ENCODE data around the gene PEX7.
"Not testable (repeated sequence)": the region's sequence is repeated elsewhere in the genome, so short reads cannot be mapped to it uniquely, and the experiment has no call there.

Gene PEX7

DNA sequence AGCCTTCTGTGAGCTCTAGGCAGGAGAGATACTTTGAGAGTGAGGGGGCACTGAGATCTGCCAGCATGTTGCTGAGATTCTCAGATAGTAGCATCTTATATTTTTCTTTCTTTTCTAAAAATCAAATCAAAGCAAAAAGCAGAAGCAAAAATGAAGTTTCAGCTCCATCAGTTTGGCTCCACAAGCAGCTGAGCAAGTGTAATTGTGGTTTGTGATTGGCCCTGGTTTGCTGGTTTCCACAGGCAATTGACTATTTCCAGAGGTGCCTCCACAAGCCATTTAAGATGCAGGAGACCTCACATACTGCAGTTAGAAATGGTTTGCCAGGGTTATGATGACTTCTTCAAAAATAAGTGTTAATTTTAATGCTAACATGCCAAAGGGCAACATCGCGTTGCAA is 104.0 kb downstream of the PEX7 start:
- no peak for DNase-seq (ENCODE audit: low read depth)
- H3K4me3 ChIP-seq (ENCODE audit: low read depth, low read length) = no peak overlapping the region
- TF ChIP-seq, protein P1, sequence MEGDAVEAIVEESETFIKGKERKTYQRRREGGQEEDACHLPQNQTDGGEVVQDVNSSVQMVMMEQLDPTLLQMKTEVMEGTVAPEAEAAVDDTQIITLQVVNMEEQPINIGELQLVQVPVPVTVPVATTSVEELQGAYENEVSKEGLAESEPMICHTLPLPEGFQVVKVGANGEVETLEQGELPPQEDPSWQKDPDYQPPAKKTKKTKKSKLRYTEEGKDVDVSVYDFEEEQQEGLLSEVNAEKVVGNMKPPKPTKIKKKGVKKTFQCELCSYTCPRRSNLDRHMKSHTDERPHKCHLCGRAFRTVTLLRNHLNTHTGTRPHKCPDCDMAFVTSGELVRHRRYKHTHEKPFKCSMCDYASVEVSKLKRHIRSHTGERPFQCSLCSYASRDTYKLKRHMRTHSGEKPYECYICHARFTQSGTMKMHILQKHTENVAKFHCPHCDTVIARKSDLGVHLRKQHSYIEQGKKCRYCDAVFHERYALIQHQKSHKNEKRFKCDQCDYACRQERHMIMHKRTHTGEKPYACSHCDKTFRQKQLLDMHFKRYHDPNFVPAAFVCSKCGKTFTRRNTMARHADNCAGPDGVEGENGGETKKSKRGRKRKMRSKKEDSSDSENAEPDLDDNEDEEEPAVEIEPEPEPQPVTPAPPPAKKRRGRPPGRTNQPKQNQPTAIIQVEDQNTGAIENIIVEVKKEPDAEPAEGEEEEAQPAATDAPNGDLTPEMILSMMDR (IDR thresholded peaks at IDR 0.05; ENCODE audit: control insufficient read depth, extremely low read depth, insufficient read depth) = no peak

DNA sequence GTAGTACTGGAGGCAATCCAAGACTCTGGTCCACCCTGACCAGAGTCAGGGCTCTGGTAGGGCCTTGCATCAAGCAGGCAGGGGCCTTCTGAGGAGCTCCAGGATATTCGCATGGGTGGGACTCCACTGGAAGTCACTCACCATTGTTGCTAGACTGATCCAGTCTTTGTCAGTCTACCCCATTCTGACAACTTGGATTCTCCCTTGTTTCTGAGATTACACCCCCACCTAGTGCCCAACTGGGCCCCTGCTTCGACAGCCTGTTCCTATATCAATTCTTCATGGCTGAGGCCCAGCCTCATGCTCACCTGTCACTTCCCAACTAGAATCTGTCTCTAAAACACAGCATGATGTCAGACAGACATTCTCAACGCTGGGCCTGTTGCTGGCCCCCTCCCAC is 104.9 kb downstream of the PEX7 start:
- TF ChIP-seq, protein P1 (IDR thresholded peaks at IDR 0.05; ENCODE audit: control insufficient read depth, extremely low read depth, insufficient read depth) = peak; percentile 14; the same call in 1 of the 2 replicates
- H3K4me3 ChIP-seq (ENCODE audit: low read depth, low read length) = no peak overlapping the region
- no peak for DNase-seq (ENCODE audit: low read depth)

DNA sequence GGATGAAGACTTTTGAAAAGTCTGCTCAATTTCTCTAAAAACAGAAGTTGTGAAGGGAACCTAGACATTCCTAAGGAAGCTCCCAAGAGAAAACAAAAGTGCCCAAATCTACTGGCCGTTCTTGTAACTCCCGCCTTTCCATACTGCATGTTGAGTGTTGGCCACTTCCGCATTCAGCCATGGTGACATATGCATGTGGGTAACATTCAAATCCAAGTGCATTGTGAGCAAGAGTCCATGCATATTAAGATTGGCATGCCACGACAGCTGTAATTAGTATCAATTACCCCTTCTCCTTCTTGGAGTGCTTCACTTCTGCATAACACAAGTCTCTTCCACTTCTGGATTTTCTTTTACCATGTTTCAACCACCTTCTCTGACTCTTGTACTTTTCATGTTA is 108.1 kb downstream of the PEX7 start:
- H3K4me3 ChIP-seq (ENCODE audit: low read depth, low read length) = no peak overlapping the region
- TF ChIP-seq, protein P1 (IDR thresholded peaks at IDR 0.05; ENCODE audit: control insufficient read depth, extremely low read depth, insufficient read depth) = no peak
- no peak for DNase-seq (ENCODE audit: low read depth)

DNA sequence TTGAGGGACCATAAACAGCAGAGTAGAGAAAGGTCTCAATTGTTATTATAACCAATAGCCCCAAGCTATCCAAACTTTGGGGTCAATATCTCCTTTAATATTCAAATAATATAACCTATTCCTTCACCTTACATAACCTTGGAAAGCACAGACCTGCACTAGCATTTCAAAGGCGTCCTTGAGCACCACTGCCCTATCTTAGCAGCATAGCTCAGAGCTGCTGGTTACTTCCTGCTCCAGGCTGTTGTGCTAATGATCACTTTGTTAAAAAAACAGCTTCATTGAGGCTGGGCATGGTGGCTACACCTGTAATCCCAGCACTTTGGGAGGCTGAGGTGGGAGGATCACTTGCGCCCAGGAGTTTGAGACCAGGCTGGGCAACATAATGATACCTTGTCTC is 110.2 kb downstream of the PEX7 start:
- TF ChIP-seq, protein P1 (IDR thresholded peaks at IDR 0.05; ENCODE audit: control insufficient read depth, extremely low read depth, insufficient read depth) = no peak
- no peak overlapping the region for H3K4me3 ChIP-seq (ENCODE audit: low read depth, low read length)
- DNase-seq (ENCODE audit: low read depth) = no peak

DNA sequence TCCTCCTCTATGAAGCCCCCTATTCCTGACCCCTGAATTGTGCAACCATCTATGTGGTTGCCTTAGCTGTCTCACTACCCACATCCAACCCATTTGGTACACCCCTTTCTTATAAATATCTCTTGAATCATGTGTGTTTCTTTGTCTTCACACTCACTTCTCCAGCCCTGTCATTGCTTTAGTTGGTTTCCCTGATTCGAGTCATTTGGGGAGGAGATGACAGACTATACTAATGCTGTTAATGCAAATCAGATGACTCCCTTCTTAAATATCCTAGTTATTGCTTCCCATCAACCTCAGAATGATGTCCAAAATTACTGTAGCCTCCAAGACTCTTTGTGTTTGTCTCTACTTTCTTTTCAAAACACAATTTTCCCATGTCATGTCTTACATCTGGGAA is 122.7 kb downstream of the PEX7 start:
- DNase-seq (ENCODE audit: low read depth) = no peak
- no peak overlapping the region for H3K4me3 ChIP-seq (ENCODE audit: low read depth, low read length)
- TF ChIP-seq, protein P1 (IDR thresholded peaks at IDR 0.05; ENCODE audit: control insufficient read depth, extremely low read depth, insufficient read depth) = no peak

DNA sequence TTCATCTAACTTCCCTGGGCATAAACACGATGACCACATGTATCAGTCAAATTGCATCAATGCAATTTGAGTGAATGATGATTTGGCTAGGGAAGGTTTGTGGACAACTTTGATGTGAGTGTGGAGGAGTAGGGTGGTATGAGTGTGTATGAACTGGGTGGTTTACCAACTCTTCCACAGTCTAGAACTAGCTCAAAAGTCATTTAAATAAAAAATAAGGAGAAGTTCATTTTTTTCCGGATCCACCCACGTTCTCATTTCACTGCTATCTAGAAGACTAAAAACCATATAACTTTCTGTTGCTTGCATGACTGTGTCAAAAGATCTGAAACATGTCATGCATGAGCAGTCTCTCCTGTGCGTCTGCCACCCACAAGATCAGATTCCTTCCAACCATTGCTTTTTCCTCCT is 123.3 kb downstream of the PEX7 start:
- DNase-seq (ENCODE audit: low read depth) = no peak
- TF ChIP-seq, protein P1 (IDR thresholded peaks at IDR 0.05; ENCODE audit: control insufficient read depth, extremely low read depth, insufficient read depth) = no peak
- H3K4me3 ChIP-seq (ENCODE audit: low read depth, low read length) = no peak overlapping the region

DNA sequence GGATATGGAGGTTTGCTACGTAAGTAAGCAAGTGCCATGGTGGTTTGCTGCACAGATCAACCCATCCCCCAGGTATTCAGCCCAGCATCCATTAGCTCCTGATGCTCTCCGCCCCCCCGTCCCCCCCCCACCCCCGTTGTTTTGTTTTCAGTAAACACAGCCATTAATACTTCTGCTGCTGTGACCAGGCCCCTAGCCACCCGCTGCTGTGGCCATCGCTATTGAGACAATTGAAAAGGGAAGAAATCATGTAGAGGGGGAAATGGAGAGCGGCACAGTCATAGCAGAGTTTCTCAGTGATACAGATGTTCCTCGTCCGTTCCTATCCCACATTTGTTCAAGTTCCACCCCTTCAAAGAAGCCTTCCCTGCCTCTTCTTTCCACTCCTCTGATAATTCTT is 124.6 kb downstream of the PEX7 start:
- H3K4me3 ChIP-seq (ENCODE audit: low read depth, low read length) = no peak overlapping the region
- no peak for DNase-seq (ENCODE audit: low read depth)
- TF ChIP-seq, protein P1 (IDR thresholded peaks at IDR 0.05; ENCODE audit: control insufficient read depth, extremely low read depth, insufficient read depth) = no peak

DNA sequence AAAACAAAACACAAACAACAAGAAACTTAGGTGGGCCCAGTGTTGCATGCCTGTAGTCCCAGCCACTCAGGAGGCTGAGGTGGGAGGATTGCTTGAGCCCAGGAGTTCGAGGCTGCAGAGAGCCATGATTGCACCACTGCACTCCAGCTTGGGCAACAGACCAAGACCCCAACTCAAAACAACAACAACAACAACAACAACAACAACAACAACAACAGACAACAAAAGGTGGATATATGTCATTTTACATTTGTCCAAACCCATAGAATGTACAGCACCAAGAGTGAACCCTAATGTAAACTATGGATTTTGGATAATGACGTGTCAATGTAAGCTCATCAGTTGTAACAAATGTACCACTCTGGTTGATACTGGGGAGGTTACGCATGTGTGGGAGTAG is 127.6 kb downstream of the PEX7 start:
- DNase-seq (ENCODE audit: low read depth); H3K4me3 ChIP-seq (ENCODE audit: low read depth, low read length): not testable (repeated sequence)
